ENCODE results near the gene EBNA1BP2. TPM values are rescaled to one million over a fixed set of nuclear protein-coding genes. Genes with fewer than 3 reads are reported as not detected.

Gene EBNA1BP2
- total and polyA plus RNA-seq, 2 of the 13 experiments (the other 11 are each of a cell fraction or from before 2014, with no cell fraction given), result 27.1 to 102 TPM

DNA sequence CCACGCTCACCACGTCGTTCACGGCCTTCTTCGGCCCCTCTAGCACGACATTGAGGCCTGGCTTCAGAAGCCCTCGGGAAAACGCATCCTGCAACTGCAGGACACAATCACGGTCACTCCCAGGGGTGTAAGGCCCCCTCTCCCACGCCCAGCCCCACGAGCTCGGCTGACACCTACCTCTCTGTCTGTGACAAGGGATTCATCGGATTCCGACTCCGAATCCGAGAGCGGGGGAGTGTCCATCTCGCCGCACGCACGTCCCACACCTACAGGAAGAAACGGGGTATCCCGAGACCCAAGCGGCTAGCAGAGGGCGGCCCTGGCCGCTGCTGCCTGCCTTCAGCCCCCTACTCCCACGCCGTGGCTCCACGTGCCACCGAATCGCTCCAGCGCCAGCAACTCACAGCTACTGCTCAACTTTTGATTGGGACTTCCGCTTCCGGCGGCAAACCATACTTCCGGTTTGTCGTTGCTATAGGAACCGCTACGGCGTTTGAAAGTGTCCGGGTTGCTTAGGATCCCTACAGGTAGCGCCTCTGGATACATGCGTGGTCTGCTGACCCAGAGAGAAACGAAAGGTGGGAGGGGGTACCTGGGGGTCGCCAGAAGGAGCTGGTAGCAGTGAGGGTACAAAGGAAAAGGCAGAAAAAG lies at the start of gene EBNA1BP2, which contains the start of gene CFAP57 (continued):
- TF ChIP-seq, protein P1, sequence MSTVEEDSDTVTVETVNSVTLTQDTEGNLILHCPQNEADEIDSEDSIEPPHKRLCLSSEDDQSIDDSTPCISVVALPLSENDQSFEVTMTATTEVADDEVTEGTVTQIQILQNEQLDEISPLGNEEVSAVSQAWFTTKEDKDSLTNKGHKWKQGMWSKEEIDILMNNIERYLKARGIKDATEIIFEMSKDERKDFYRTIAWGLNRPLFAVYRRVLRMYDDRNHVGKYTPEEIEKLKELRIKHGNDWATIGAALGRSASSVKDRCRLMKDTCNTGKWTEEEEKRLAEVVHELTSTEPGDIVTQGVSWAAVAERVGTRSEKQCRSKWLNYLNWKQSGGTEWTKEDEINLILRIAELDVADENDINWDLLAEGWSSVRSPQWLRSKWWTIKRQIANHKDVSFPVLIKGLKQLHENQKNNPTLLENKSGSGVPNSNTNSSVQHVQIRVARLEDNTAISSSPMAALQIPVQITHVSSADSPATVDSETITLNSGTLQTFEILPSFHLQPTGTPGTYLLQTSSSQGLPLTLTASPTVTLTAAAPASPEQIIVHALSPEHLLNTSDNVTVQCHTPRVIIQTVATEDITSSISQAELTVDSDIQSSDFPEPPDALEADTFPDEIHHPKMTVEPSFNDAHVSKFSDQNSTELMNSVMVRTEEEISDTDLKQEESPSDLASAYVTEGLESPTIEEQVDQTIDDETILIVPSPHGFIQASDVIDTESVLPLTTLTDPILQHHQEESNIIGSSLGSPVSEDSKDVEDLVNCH (CRISPR knock-in tag; IDR thresholded peaks at IDR 0.05), result no peak
- TF ChIP-seq ZMAT3 (CRISPR knock-in tag; conservative IDR thresholded peaks at IDR 0.05), result peak; percentile 55
- TF ChIP-seq, protein P2, sequence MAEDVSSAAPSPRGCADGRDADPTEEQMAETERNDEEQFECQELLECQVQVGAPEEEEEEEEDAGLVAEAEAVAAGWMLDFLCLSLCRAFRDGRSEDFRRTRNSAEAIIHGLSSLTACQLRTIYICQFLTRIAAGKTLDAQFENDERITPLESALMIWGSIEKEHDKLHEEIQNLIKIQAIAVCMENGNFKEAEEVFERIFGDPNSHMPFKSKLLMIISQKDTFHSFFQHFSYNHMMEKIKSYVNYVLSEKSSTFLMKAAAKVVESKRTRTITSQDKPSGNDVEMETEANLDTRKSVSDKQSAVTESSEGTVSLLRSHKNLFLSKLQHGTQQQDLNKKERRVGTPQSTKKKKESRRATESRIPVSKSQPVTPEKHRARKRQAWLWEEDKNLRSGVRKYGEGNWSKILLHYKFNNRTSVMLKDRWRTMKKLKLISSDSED (CRISPR knock-in tag; IDR thresholded peaks at IDR 0.05), result no peak
- no peak for TF ChIP-seq HHEX (CRISPR knock-in tag; IDR thresholded peaks at IDR 0.05)
- TF ChIP-seq, protein P3, sequence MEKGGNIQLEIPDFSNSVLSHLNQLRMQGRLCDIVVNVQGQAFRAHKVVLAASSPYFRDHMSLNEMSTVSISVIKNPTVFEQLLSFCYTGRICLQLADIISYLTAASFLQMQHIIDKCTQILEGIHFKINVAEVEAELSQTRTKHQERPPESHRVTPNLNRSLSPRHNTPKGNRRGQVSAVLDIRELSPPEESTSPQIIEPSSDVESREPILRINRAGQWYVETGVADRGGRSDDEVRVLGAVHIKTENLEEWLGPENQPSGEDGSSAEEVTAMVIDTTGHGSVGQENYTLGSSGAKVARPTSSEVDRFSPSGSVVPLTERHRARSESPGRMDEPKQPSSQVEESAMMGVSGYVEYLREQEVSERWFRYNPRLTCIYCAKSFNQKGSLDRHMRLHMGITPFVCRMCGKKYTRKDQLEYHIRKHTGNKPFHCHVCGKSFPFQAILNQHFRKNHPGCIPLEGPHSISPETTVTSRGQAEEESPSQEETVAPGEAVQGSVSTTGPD (CRISPR knock-in tag; IDR thresholded peaks at IDR 0.05), result no peak
- TF ChIP-seq, protein P4, sequence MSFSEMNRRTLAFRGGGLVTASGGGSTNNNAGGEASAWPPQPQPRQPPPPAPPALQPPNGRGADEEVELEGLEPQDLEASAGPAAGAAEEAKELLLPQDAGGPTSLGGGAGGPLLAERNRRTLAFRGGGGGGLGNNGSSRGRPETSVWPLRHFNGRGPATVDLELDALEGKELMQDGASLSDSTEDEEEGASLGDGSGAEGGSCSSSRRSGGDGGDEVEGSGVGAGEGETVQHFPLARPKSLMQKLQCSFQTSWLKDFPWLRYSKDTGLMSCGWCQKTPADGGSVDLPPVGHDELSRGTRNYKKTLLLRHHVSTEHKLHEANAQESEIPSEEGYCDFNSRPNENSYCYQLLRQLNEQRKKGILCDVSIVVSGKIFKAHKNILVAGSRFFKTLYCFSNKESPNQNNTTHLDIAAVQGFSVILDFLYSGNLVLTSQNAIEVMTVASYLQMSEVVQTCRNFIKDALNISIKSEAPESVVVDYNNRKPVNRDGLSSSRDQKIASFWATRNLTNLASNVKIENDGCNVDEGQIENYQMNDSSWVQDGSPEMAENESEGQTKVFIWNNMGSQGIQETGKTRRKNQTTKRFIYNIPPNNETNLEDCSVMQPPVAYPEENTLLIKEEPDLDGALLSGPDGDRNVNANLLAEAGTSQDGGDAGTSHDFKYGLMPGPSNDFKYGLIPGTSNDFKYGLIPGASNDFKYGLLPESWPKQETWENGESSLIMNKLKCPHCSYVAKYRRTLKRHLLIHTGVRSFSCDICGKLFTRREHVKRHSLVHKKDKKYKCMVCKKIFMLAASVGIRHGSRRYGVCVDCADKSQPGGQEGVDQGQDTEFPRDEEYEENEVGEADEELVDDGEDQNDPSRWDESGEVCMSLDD (CRISPR knock-in tag; IDR thresholded peaks at IDR 0.05; ENCODE audit: borderline replicate concordance), result no peak
- TF ChIP-seq IRX3 (CRISPR knock-in tag; IDR thresholded peaks at IDR 0.05; ENCODE audit: borderline replicate concordance, low read depth), result no peak
- TF ChIP-seq, protein P5, sequence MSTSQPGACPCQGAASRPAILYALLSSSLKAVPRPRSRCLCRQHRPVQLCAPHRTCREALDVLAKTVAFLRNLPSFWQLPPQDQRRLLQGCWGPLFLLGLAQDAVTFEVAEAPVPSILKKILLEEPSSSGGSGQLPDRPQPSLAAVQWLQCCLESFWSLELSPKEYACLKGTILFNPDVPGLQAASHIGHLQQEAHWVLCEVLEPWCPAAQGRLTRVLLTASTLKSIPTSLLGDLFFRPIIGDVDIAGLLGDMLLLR (CRISPR knock-in tag; IDR thresholded peaks at IDR 0.05), result peak; percentile 88; the same call in 1 of the 2 replicates
- TF ChIP-seq TAF1 (CRISPR knock-in tag; IDR thresholded peaks at IDR 0.05), result peak; percentile 84
- no peak for TF ChIP-seq POLR2AphosphoS2 (IDR thresholded peaks at IDR 0.05; ENCODE audit: low read depth, low read length)
- peak; percentile 68; the same call in 1 of the 2 replicates for TF ChIP-seq ZNF232 (CRISPR knock-in tag; IDR thresholded peaks at IDR 0.05; ENCODE audit: borderline replicate concordance)
- 0 out of 2 replicates have a peak, but pooled peaks have one; percentile 24 for TF ChIP-seq KDM4B (CRISPR knock-in tag; IDR thresholded peaks at IDR 0.05)
- 0 out of 2 replicates have a peak, but pooled peaks have one; percentile 50 for TF ChIP-seq ZNF83 (CRISPR knock-in tag; IDR thresholded peaks at IDR 0.05; ENCODE audit: borderline replicate concordance)
- TF ChIP-seq GZF1 (CRISPR knock-in tag; IDR thresholded peaks at IDR 0.05), result no peak
- TF ChIP-seq JUND (CRISPR knock-in tag; IDR thresholded peaks at IDR 0.05), result no peak; the same call in 1 of the 2 replicates
- peak; percentile 98 for TF ChIP-seq RFX3 (CRISPR knock-in tag; IDR thresholded peaks at IDR 0.05)
- TF ChIP-seq SMAD1 (CRISPR knock-in tag; IDR thresholded peaks at IDR 0.05; ENCODE audit: borderline replicate concordance, low read depth), result no peak
- no peak; the same call in 1 of the 2 replicates for TF ChIP-seq RNF2 (conservative IDR thresholded peaks at IDR 0.05; ENCODE audit: low read depth)
- TF ChIP-seq, protein P6, sequence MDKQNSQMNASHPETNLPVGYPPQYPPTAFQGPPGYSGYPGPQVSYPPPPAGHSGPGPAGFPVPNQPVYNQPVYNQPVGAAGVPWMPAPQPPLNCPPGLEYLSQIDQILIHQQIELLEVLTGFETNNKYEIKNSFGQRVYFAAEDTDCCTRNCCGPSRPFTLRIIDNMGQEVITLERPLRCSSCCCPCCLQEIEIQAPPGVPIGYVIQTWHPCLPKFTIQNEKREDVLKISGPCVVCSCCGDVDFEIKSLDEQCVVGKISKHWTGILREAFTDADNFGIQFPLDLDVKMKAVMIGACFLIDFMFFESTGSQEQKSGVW (CRISPR knock-in tag; IDR thresholded peaks at IDR 0.05; ENCODE audit: borderline replicate concordance), result no peak; the same call in 1 of the 2 replicates
